Glutamatergic neuron (in vitro differentiated cells): ENCODE results near the gene STK32A. TPM values are rescaled to one million over a fixed set of nuclear protein-coding genes. Genes with fewer than 3 reads are reported as not detected.

Source experiments
- DNase-seq: peaks from one replicate; pipeline ENCODE4 v3.0.0; 2022
- H3K27ac Mint-ChIP-seq: one replicate; pipeline ENCODE4 v1.8.0; 2020; ENCODE audit warnings: mild to moderate bottlenecking, mixed read lengths, inconsistent platforms; ENCODE audit not compliant: unreplicated experiment
- H3K27me3 Mint-ChIP-seq: one replicate; pipeline ENCODE4 v1.8.0; 2020; ENCODE audit warnings: mild to moderate bottlenecking, moderate library complexity, mixed read lengths, inconsistent platforms; ENCODE audit not compliant: unreplicated experiment
- H3K36me3 Mint-ChIP-seq: one replicate; pipeline ENCODE4 v1.8.0; 2020; ENCODE audit warnings: mild to moderate bottlenecking, mixed read lengths, inconsistent platforms; ENCODE audit not compliant: unreplicated experiment
- H3K4me1 Mint-ChIP-seq: one replicate; pipeline ENCODE4 v1.8.0; 2020; ENCODE audit warnings: mild to moderate bottlenecking, low read depth, mixed read lengths, inconsistent platforms; ENCODE audit not compliant: unreplicated experiment
- H3K4me3 Mint-ChIP-seq: one replicate; pipeline ENCODE4 v1.8.0; 2020; ENCODE audit warnings: mild to moderate bottlenecking, mixed read lengths, inconsistent platforms; ENCODE audit not compliant: unreplicated experiment
- H3K9me3 Mint-ChIP-seq: one replicate; pipeline ENCODE4 v1.8.0; 2020; ENCODE audit warnings: mild to moderate bottlenecking, moderate library complexity, mixed read lengths, inconsistent platforms; ENCODE audit not compliant: unreplicated experiment
- total RNA-seq: library from RNA; stranded (reverse); fragmentation: NEBNext Ultra II Directional; extraction: Animal tissue kit (Norgen Biotek cat#: 25700); gene quantifications from one replicate; pipeline ENCODE4 v1.2.1, GENCODE V29; 2021; ENCODE audit not compliant: unreplicated experiment
- TF ChIP-seq, protein P1 (sequence below): fragments of 200-600 bp; sonication (generic); IDR thresholded peaks from one replicate; pipeline ENCODE4 v1.5.0; 2021; ENCODE audit not compliant: partially characterized antibody, unreplicated experiment

Gene STK32A
- total RNA-seq, 1 donor from 2014 or later = 3.2 TPM

DNA sequence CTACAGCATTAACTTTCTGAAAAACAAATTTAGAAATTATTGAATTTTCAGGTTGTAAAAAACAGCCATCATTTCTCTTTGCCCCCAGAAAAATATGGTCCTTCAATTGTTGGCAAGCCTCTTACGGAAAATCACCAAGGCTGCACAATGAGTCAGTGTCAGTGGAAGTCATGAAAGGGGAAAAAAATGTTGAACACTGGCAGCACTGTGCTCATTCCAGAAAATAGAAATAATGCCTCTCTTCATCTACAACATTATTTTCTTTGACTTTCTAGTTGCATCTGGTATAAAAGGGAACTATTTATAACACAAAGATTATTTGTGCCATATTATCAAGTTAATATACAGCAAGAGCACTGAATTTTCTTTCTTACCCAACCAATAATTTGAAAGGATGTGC lies 26.7 kb upstream of the STK32A start:
- TF ChIP-seq, protein P1, sequence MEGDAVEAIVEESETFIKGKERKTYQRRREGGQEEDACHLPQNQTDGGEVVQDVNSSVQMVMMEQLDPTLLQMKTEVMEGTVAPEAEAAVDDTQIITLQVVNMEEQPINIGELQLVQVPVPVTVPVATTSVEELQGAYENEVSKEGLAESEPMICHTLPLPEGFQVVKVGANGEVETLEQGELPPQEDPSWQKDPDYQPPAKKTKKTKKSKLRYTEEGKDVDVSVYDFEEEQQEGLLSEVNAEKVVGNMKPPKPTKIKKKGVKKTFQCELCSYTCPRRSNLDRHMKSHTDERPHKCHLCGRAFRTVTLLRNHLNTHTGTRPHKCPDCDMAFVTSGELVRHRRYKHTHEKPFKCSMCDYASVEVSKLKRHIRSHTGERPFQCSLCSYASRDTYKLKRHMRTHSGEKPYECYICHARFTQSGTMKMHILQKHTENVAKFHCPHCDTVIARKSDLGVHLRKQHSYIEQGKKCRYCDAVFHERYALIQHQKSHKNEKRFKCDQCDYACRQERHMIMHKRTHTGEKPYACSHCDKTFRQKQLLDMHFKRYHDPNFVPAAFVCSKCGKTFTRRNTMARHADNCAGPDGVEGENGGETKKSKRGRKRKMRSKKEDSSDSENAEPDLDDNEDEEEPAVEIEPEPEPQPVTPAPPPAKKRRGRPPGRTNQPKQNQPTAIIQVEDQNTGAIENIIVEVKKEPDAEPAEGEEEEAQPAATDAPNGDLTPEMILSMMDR = no peak
- no peak overlapping the region for H3K27ac Mint-ChIP-seq
- DNase-seq = no peak

DNA sequence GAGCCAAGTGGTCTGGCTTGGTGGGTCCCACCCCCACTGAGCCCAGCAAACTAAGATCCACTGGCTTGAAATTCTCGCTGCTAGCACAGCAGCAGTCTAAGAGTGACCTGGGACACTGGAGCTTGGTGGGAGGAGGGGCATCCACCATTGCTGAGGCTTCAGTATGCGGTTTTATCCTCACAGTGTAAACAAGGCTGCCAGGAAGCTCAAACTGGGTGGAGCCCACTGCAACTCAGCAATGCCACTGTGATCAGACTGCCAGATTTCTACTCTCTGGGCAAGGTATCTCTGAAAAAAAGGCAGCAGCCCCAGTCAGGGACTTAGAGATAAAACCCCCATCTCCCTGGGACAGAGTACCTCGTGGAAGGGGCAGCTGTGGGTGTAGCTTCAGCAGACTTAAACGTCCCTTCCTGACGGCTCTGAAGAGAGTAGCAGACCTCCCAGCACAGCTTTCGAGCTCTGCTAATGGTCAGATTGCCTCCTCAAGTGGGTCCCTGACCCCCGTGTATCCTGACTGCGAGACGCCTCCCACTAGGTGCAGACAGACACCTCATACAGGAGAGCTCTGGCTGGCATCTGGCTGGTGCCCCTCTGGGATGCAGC lies 18.2 kb upstream of the STK32A start:
- no peak for DNase-seq
- no peak overlapping the region for H3K27ac Mint-ChIP-seq
- H3K27me3 Mint-ChIP-seq = no peaks in the 10 kb centered on the region
- no peaks in the 10 kb centered on the region for H3K36me3 Mint-ChIP-seq
- H3K9me3 Mint-ChIP-seq = no peaks in the 10 kb centered on the region
- TF ChIP-seq, protein P1 = no peak
- no peak overlapping the region for H3K4me3 Mint-ChIP-seq
- H3K4me1 Mint-ChIP-seq = peaks cover 4% of the 10 kb centered on the region

More for the DNA sequence above, 26.7 kb upstream of the STK32A start:
- no peak overlapping the region for H3K4me3 Mint-ChIP-seq
- peaks cover 2% of the 10 kb centered on the region for H3K27me3 Mint-ChIP-seq
- H3K4me1 Mint-ChIP-seq = peaks cover 22% of the 10 kb centered on the region
- H3K9me3 Mint-ChIP-seq = peaks cover 4% of the 10 kb centered on the region
- H3K36me3 Mint-ChIP-seq = peaks cover 6% of the 10 kb centered on the region

DNA sequence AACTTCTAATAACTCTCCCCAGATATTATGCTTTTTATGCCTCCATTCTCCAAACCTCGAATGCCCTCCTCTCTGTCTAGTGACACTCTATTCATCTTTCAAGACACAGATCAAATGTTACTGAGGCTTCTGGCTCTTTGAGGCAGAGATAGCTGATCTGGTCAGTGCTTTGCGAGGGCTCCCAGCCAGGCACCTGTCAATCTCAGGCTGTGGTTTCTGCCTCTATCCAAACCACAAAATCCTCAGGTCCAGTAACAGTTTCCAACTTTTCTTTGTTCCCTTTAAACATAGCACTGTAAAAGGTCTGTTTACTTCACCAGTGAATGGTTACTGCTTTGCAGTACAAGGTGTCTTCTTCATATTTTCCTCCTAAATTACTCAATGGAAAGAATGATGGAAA lies 11.5 kb upstream of the STK32A start:
- Mint-ChIP-seq H3K27me3 (no peaks in the 10 kb centered on the region), H3K36me3 (peaks cover 5% of the 10 kb centered on the region), H3K27ac (no peak overlapping the region), H3K9me3 (no peaks in the 10 kb centered on the region), H3K4me3 (no peak overlapping the region), H3K4me1 (peaks cover 2% of the 10 kb centered on the region)
- TF ChIP-seq, protein P1 = no peak
- DNase-seq = no peak

DNA sequence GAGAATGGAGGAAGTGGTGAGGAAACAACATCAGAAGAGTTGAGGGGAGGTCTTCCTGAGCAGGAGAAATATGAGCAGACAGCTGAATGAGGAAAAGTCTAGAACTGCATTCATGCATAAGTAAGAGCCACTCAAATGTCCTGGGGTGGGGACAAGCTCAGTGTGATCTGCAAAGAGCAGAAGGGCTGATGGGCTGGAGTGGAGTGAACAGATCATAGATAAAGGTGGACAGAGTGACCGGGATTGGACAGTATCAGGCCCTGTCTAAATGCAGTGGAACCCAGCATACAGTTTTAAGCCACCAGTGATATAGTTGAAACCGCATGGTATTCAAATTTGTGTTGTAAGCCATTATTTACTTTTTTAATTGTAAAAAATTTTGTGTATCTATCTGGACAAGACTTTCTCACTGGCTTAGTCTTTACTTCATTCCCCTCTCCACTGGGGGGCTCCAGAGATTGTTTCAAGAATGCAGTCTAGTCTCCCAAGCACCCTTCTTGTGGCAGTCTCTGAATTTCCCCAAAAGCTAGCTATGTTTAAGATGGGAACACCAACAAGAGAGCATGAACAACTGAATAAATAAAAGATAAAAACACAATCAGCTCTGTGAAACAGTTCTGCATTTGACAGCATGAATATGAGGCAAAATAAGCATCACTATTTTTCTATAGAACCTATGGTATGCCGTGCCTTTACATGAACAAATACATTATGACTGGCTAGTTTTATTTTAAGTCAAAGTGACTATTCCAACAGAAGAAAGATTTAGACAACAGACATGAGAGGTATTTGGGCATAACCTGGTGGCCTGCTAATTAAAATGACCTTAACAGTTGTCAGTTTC lies 10.7 kb upstream of the STK32A start:
- Mint-ChIP-seq H3K27ac (no peak overlapping the region), H3K4me3 (no peak overlapping the region), H3K36me3 (peaks cover 5% of the 10 kb centered on the region), H3K27me3 (no peaks in the 10 kb centered on the region), H3K9me3 (no peaks in the 10 kb centered on the region), H3K4me1 (peaks cover 2% of the 10 kb centered on the region)
- DNase-seq = peak; percentile 18
- TF ChIP-seq, protein P1 = no peak

DNA sequence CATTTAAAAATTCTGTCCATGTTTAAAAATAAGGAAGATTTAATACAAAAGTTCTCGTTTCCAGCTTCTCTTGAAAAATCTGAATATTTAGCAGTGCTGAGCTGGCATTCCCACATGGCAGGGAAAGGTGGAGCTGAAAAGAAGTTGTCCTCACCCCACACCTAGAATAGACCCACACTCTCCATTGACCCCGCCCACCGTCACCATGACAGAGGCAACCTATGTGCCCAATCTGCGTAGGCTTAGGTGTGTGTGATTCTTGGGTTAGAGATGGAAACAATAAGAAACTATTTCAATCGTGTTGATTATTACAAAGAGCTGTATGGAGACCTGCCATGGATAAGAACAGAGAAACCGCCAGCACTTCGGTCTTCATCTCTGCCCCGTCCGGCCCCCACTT lies 8.9 kb upstream of the STK32A start:
- DNase-seq = no peak
- H3K9me3 Mint-ChIP-seq = no peaks in the 10 kb centered on the region
- peaks cover 7% of the 10 kb centered on the region for H3K36me3 Mint-ChIP-seq
- H3K27me3 Mint-ChIP-seq = no peaks in the 10 kb centered on the region
- TF ChIP-seq, protein P1 = no peak
- H3K27ac Mint-ChIP-seq = no peak overlapping the region
- peaks cover 2% of the 10 kb centered on the region for H3K4me1 Mint-ChIP-seq
- no peak overlapping the region for H3K4me3 Mint-ChIP-seq
